RWPE1 (cell line): Measurements from ENCODE around the gene S100G.

Source experiments
- CTCF ChIA-PET: fragments of 350-600 bp; sonication (Branson Sonifier 250); formaldehyde crosslinking; extraction: SDS; loops from one replicate; lab custom pipeline; 2021; lab: Yijun Ruan, JAX
- POLR2A ChIA-PET: fragments of 400-600 bp; formaldehyde crosslinking; extraction: SDS; loops from one replicate; lab custom pipeline; 2020; ENCODE audit warnings: antibody characterized with exemption; ENCODE audit not compliant: low non-redundant PET; lab: Yijun Ruan, JAX
- DNase-seq: peaks from one replicate; pipeline ENCODE4 v3.0.0; 2012; ENCODE audit warnings: low spot score
- H3K27ac ChIP-seq: fragments of 450-650 bp; 2 replicates; pipeline ENCODE4 v1.5.1; 2017
- TF ChIP-seq, protein P1 (sequence below): fragments of 450-650 bp; conservative IDR thresholded peaks from 2 replicates; pipeline ENCODE4 v1.5.1; 2017; ENCODE audit warnings: low read depth, mild to moderate bottlenecking

S100G gene

DNA sequence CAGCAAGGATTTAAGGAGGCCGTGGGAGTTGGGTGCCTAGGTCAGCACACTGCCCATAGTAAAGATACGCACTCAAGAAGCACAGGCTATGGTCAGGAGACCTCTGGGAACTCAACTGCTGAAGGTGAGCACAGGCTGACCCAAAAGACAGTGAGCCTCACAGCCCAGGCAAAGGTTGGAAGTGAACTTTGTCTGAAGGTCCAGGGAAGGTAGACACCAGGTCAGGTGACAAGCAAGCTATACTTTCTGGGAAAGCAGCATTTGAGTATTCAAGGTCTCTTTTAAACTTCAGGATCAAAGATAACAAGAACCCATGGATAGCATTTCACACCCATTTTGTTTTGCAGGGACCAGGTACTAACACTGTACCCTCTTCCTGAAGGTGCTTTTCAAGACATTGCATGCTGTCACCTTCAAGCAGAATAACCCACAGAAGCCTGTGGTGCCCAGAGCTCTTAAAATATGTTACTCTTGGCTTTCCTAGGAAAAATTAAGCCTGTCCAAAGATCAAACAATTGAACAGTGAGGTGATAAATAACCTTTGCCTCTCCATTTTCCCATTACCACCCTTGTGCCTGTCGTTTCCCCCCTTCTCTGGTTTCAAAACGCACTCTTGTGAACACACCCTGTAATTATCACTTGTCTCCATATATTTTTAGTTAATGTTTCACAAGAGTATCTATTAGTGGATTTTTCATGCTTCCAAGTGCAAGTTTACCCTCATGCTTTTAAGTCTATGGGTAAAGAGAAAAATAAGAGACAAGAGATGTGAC lies 3.4 kb upstream of the S100G start:
- H3K27ac ChIP-seq = no peak overlapping the region
- ChIA-PET CTCF (no interaction called here), POLR2A (no interaction called here)
- TF ChIP-seq, protein P1, sequence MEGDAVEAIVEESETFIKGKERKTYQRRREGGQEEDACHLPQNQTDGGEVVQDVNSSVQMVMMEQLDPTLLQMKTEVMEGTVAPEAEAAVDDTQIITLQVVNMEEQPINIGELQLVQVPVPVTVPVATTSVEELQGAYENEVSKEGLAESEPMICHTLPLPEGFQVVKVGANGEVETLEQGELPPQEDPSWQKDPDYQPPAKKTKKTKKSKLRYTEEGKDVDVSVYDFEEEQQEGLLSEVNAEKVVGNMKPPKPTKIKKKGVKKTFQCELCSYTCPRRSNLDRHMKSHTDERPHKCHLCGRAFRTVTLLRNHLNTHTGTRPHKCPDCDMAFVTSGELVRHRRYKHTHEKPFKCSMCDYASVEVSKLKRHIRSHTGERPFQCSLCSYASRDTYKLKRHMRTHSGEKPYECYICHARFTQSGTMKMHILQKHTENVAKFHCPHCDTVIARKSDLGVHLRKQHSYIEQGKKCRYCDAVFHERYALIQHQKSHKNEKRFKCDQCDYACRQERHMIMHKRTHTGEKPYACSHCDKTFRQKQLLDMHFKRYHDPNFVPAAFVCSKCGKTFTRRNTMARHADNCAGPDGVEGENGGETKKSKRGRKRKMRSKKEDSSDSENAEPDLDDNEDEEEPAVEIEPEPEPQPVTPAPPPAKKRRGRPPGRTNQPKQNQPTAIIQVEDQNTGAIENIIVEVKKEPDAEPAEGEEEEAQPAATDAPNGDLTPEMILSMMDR = no peak
- no peak for DNase-seq

DNA sequence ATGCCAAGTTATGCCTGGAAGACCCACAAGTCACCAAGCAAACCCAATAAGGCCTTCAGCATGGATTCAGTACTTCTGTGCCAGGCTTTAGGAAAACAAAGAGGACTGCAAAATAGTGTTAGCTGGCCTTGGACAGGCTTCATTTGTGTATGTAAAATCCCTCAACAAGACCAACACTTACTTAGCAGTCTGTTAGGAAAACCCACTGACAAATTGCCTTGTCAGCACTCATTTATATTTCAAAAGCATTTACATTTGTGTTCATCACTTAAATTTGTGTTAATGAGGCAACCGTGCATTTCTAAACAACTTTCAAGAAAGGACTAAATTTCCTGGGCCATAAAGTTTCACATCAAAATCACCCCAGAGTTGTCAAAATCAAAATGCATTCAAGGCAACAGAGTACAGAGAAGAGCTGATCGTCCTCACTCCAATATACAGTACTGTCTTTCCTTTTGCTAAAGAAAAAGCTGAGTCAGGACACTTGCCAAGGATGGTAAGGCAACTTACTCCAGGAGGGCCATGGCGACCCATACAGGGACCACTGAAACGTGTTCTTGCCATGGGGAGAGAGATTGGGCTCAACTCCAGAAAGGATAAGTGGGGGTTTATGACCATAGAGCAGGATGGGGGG lies 1.6 kb downstream of the S100G start:
- CTCF ChIA-PET = interaction anchor here (0.6 kb wide), 2 partner anchors 14 to 721 kb away, joined by 3 read pairs; no protein-coding TSS in a partner anchor
- no peak for DNase-seq
- no peak overlapping the region for H3K27ac ChIP-seq
- TF ChIP-seq, protein P1 = no peak
- POLR2A ChIA-PET = no interaction called here

DNA sequence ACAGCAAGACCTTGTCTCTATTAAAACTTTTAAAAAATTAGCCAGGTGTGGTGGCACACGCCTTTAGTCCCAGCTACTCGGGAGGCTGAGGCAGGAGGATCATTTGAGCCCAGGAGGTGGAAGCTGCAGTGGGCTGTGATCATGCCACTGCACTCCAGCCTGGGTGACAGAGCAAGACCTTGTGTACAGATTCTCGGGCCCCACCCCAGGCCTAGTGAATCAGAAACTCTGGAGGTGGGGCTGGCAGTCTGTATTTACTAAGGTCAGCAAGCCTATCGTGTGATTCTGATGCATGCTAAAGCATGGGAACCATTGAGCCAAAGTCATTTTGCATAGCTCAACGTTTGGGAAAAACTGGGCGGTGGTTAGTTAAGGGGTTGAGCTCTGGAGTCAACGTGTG lies 3.5 kb downstream of the S100G start:
- TF ChIP-seq, protein P1 = no peak
- no peak for DNase-seq
- H3K27ac ChIP-seq = no peak overlapping the region
- ChIA-PET CTCF (no interaction called here), POLR2A (no interaction called here)

DNA sequence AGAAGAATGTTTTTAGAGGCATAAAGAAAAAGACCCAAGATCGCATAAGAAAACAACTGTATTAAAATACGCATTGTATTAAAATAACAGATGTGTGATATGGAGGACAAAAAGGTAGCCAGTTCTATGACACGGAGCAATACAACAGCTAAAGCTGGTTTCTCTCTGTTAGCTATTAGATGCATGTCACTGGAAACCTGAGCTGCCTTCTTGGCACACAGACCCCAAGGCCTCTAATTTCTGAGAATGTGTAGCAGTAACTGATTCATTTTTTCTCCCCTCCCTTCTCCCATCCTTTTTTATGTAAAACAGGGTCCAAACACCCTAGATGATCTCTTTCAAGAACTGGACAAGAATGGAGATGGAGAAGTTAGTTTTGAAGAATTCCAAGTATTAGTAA lies 4.1 kb downstream of the S100G start:
- POLR2A ChIA-PET = no interaction called here
- CTCF ChIA-PET = no interaction called here

DNA sequence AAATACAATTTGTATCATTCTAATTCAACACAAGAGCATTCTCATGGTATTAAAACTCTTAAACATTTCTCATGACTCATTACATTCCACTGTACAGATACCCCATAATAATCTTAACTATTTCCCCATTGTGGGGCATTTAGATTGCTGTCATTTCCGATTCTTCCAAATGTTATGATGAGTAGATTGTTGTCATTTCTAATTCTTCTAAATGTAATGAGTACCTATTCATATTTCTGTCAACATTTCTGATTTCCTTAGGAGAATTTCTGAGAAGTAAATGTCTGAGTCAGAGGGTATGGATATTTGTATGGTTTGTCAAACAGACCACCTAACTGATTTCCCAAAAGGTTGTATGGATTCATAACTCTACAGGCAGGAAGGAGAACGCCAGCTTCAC lies 8.3 kb downstream of the S100G start:
- DNase-seq = peak; percentile 5
- TF ChIP-seq, protein P1 = no peak
- POLR2A ChIA-PET = no interaction called here
- CTCF ChIA-PET = no interaction called here
- H3K27ac ChIP-seq = no peak overlapping the region

More for the DNA sequence above, 4.1 kb downstream of the S100G start:
- TF ChIP-seq, protein P1 = no peak
- no peak overlapping the region for H3K27ac ChIP-seq
- DNase-seq = no peak

DNA sequence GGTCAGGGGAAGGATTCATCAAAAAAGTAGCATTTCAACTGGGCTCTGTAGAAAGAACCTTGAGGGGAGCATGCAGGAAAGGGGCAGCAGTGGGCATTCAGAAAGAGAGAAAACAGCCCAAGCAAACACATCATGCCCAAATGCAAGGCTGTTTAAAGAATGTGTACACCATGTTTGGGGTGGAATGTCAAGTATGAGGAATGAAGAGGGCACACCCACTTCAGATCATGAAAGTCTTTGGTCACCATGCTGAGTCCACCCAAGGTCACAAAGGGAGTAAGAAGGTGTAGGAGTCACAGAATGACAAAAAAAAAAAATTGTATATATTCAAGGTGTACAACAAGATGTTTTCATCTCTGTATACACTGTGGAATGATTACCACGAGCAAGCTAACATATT lies 9.4 kb downstream of the S100G start:
- DNase-seq = no peak
- no peak overlapping the region for H3K27ac ChIP-seq
- TF ChIP-seq, protein P1 = no peak
- CTCF ChIA-PET = no interaction called here
- POLR2A ChIA-PET = no interaction called here
